Measurements from ENCODE around the gene INPP5A.
A peak's percentile ranks its signal among the peaks of the same experiment; 100 is the strongest.
"Not testable (repeated sequence)": the region's sequence is repeated elsewhere in the genome, so short reads cannot be mapped to it uniquely, and the experiment has no call there.

INPP5A gene

DNA sequence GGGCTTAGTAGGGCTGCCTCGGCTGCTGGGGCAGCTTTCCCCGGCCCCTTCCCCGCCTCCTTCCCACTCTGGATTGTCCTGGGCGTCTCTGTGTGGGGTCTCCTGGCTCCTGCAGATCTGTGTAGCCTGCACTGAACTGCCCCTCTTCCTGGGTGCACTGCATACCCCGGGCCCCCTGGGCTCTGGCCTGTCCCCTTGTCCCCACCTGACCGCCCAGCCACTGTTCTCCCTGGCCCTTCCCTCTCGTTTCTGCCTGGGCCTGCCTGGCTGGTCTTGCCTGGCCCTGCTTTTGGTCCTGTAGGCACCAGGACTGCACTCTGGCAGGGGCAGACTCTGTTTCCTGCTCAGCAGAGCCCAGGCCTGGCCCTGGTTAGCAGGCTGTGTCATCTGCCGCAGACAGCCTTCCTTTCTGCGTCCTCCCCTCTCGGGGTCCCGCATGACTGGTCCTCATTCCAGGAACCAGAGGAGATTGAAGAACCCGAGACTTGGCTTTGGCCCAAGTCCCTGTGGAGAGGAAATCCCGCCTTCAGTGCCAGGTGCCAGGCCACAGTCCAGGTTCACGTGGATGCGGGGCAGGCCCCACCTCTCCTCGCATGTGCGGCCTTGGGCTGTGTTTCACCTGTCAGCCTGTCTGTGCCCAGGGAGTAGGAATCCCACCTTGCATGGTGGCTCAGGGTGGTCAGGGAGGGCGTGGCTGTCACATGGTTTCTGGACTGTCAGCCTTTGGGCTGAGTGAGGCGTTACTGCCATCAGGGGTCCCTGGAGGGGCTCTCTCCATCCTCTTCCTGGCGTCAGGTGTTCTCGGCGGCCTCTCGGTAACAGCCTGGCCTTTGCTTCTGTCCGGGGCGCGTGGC lies 9.2 kb downstream of the INPP5A start:
- no peak for DNase-seq

DNA sequence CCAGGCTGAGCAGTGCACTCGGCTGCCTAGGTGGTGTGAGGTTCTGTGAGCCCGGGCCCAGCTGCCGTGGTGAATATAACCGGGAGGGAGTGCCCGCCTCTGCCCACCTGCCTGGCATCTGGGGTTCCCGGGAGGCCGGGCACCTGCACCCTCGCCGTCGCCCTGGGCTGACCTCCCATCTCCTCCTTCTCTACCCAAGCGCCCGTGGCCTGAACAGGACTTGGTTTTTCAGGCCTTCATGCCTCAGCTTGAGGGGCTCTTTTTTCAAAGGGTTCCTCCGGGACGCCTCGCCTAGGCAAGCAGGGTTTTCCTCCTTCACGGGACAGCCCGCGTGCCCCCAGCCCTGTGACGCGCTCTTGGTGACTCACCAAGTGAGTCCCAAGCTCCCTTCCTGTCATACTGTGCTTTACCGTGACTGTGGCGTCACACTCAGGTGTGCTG lies 9.9 kb downstream of the INPP5A start:
- DNase-seq: peak in 7 of 56 donors; percentile 29 to 53 (median 37)

DNA sequence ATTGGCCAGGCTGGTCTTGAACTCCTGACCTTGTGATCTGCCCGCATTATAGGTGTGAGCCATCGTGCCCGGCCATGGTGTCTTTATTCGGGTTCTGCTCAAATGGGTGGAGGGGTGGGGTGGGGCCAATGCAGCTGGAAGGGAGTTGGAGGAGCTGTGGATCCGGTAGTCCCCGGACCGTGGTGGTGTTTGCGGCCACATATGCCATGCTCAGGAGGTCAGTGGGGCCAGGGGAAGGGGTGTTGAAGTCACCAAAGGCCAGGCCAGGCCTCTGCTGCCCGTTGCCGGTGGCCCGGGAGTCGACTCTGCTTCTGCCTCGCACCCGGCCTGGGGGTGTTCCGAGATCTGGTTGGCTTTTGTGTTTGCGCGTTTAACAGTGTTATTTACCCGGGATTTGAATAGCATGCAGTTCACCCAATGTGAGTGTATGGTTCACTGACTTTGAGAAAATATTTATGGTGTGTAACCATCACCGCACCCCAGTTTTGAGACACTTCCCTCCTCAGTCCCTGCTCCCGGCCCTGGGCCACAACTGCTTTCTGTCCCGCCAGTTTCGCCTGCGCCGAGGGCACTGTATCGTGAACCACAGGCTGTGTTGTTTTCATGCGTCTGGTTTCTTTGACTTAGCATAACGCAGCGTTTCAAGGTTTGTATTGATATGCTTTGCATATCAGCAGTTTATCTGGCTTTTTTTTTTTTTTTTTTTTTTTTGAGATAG lies 10.7 kb downstream of the INPP5A start:
- DNase-seq: no peak

DNA sequence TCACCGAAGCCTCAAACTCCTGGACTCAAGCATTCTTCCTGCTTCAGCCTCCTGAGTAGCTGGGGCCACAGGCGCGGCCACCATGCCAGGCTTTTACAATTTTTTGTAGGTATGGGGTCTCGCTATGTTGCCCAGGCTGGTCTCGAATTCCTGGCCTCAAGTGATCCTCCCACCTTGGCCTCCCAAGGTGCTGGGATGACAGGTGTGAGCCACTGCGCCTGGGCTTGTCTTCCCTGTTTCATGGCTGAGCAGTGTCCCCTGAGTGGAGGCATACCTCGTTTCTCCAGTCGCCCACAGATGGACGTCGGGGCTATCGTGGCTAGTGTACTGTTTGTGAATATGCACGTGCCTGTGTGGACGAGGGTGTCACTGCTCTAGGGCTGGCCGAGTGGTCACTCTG lies 11.3 kb downstream of the INPP5A start:
- no peak for DNase-seq

DNA sequence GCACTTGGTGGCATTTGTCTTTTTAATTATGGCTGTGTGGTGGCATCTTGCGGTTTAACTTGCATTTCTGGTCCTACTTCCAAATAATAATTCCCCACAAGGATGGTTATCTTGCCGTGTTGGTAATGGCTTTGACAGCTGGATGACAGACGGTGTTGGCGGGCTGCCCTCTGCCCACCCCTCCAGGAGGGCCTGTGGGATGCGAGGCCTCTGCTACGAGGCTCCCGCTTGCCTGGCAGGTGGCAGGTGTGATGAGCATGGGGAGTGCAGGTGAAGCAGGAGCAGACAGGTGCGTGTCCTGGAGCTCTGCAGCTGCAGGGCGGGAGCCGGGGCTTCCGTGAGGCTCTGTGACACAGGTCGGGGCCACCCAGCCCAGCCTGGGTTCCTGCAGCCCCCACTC lies 11.8 kb downstream of the INPP5A start:
- DNase-seq: no peak

DNA sequence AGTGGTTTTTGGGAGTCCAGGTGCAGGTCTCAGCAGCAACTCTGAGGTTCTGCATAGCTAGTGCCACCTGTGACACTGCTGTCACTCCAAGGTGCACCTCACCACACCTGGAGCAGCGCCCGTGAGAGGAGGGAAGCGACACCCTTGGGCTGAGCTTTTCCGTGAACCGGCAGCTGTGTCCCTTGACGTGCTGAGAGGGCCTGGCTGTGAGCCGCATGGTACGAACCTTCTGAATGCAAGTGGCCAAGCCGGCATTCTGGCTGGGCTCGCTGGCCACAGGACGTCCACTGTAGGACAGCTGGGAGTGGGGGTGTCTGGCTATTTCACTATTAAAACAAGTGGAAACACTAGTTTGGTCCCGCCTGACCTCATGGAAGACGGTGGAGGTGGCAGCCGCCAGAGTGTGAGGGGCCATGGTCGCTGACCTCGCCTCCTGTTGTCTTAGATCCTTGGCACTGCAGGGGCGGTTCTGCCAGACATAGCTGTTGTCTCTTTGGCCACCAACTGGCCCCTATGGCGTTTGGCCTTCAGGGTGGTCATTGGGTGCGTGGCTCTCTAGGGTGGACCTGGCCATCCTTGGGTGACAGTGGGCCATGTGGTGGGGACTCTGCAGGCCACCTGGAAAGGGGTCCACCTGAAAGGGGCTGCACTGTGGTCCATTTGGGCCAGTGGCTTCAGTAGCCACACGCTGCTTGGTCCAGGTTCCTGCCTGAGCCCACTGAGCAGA lies 12.9 kb downstream of the INPP5A start:
- no peak for DNase-seq

DNA sequence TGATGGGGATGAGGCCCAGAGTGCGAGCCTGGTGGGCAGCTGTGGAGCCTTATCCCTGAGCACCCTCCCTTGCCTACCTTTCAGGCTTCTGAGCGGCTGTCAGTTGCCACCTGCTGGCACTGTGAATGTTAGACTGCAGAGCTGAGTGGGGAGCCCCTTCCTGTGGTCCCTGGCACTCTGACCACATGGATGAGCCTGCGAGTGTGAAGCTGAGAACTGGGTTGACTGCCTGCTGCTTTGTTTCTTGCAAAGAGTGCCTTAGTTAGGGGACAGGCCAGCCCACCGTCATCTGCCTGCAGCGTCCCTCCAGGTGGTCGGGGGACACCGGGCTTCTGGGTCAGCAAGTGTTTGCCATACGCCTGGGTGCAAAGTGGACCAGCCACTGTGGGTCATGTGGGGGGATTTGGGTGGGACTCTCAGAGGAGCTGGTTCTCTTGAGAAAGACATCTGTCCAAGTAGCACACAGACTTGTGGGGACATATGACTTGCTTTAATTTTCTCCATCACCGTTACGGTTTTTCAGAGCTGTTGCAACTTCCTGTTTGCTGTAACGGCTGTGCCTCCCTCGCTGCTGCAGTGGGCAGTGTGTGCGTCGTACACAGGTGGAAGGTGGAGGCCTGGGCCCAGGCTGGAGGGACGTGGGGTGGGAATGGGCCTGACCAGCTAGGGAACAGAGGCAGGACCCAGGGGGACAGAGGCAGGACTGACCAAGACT lies 13.7 kb downstream of the INPP5A start:
- no peak for DNase-seq

DNA sequence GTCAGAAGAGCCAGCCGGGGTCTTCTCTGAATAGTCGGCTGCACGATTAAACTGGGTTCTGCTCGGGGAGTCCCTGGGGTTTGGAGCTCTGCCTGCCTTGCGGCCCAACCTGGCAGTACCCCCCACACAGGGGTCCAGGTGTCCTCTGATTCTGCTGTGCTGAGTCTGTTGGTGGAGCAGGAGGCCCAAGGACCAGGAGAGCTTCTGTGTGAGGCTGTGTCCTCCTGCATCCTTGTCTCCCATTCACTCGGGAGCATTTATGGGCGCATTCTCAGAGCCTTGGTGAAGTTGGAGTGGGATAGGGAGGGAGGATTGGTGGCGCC lies 14.2 kb downstream of the INPP5A start:
- DNase-seq: no peak

DNA sequence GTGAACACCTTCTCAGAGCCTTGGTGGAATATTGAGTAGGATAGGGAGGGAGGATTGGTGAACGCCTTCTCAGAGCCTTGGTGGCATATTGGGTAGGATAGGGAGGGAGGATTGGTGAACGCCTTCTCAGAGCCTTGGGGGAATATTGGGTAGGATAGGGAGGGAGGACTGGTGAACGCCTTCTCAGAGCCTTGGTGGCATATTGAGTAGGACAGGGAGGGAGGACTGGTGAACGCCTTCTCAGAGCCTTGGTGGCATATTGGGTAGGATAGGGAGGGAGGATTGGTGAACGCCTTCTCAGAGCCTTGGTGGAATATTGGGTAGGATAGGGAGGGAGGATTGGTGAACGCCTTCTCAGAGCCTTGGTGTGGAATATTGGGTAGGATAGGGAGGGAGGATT lies 15.0 kb downstream of the INPP5A start:
- DNase-seq: not testable (repeated sequence)

DNA sequence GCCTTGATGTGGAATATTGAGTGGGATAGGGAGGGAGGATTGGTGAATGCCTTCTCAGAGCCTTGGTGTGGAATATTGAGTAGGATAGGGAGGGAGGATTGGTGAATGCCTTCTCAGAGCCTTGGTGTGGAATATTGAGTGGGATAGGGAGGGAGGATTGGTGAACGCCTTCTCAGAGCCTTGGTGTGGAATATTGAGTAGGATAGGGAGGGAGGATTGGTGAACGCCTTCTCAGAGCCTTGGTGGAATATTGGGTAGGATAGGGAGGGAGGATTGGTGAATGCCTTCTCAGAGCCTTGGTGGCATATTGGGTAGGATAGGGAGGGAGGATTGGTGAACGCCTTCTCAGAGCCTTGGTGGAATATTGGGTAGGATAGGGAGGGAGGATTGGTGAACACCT lies 16.0 kb downstream of the INPP5A start:
- not testable (repeated sequence) for DNase-seq

DNA sequence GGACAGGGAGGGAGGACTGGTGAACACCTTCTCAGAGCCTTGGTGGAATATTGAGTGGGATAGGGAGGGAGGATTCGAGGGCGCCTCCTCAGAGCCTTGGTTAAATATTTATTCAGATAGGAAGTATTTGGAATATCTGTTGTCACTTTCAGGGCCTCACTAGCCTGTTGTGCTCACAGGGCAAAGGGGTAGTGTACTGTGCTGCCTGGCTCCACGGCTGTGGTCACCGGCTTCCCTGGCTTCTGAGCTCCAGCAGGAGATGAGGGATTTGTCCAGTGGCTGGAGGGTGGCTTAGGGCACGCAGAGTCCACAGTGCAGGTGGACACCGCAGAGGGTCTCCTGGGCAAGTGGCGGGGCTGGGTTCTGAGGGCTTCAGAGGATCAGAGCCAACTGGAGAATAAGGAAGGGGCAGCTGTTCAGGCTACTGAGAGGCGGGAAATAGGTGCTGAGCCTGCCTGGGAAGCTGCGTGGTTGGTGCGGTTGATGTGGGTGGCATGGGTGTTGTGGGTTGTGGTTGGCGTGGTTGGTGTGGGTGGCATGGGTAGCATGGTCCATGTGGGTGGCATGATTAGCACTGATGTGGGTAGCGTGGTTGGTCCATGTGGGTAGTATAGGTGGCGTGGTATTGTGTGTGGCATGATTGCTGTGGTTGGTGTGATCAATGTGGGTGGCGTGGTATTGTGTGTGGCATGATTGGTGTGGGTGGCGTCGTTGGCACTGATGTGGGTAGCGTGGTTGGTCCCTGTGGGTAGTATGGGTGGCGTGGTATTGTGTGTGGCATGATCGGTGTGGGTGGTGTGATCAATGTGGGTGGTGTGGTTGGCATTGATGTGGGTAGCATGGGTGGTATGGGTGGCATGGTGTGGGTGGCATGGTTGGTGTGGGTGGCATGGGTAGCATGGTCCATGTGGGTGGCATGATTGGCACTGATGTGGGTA lies 16.7 kb downstream of the INPP5A start:
- no peak for DNase-seq

DNA sequence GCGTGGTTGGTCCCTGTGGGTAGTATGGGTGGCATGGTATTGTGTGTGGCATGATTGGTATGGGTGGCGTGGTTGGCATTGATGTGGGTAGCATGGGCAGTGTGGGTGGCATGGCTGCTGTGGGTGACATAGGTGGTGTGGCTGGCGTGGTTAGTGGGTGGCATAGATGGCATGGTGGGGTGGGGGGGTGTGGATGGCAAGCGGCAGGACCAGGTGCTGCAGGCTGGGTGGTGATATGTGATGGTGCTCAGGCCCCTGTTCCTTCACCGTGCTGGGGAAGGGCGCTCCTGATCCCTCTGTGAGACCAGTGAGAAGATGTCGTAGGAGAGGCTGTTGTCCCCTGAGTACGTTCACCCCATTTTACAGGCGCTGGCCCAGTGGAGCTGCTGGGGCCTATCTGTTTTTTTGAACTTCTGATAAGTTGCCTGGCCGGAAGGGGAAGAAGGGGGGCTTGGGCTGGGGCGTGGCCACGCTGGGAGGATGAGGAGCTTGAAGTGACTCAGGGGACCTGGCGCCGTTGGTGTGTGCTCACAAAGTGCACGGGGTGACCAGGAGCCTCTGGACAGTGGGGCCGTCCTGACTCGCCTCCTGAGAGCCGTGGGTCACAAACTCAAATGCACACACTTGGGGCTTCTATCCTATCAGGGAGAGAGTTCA lies 17.5 kb downstream of the INPP5A start:
- no peak for DNase-seq

DNA sequence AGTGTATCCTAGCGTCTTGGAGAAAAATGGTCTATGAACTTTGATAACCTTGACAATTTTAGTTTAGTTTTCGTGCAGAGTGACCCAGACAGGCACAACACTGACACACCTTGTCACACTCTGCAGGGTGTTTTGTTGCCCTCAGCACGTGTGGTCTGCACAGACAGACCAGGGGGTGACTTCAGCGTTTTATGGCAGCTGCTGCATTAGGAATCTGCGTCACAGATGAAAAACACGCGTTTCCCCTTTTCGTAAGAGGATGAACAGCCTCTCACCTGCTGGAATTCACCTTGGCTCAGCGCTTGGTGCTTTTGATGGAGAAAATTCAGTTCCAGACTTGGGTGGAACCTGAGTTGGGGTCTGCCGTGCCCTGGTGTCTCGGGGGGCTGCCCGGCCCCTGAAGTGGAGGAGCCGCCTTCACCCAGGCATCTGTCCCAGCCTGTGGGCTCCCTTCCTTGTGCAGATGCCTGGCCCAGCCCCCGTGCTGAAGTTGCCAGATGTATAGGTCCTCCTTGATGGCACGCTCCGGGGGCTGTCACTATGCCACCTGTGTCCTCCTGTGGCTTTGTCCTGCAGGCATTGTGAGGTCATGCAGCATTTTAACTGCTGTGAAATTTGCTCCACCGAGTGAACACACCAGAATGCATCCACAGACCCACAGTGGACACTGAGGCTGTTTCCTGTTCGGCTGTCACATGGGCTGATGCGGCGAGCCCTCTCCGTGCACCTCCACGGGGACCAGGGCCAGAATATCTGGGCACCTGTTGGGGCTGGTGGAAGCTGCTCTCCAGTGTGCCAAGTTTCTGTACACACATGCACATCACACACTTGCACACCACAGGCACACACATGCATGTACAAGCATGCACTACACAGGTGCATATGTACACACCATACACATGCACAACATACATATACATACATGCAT lies 18.3 kb downstream of the INPP5A start:
- no peak for DNase-seq

DNA sequence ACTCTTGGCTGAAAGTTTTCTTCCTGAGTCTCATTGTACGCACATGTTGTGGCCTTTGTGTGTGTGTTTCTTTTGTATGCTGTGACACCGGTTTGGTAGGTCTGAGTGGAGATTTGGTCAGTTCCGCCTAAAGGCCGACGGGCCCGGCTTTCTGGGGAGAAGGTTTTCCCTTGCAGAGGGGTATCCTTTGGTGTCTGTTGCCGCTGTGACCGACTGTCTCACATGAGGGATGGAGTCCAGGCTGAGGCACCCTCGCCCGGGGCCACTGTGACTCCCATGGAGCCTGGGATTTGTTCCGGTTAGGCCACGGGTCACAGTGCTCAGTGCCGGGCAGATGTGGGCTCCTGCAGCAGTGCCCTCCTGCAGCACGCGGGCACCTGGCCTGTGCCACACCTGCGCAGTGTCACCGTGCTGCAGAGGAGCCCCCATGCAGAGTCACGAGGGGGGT lies 19.4 kb downstream of the INPP5A start:
- DNase-seq: no peak

DNA sequence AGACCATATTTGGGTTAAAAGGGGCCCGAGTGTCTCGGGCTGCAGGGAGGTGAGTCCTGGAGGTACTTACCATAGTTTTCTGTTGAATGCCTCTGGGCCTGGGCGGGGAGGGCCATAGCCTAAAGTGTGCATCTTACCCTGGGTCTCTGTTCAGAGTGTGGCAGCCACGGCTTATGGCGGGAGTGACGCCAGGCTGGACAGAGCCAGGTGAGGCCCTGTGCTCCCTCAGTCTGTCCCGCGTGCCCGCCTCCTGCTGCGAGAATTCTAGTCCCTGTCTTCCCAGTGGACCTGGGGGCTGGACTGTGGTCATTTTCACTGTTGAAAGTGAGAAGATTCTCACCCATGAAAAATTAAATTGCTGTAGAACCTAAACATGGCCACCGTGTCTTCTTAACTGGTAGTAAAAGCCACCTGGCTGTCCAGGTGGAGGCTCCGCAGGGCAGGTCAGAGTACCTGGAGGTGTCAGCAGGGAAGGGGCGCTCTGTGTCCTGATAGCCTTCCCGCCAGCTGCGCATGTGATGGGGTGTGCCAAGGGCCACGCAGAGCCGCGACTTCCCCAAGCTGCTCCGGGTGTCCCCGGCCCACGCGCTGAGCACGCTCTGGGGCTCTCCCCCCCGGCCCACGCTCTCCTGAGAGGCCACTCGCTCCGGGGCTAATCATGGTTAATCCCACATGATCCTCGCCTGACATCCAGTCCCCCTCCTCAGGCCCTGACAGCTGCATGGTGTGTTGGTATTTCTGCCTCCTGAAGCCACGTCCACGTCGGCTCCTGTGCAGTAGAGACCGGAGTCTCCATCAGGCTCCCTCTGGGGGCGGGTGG lies 20.3 kb downstream of the INPP5A start:
- DNase-seq: no peak

DNA sequence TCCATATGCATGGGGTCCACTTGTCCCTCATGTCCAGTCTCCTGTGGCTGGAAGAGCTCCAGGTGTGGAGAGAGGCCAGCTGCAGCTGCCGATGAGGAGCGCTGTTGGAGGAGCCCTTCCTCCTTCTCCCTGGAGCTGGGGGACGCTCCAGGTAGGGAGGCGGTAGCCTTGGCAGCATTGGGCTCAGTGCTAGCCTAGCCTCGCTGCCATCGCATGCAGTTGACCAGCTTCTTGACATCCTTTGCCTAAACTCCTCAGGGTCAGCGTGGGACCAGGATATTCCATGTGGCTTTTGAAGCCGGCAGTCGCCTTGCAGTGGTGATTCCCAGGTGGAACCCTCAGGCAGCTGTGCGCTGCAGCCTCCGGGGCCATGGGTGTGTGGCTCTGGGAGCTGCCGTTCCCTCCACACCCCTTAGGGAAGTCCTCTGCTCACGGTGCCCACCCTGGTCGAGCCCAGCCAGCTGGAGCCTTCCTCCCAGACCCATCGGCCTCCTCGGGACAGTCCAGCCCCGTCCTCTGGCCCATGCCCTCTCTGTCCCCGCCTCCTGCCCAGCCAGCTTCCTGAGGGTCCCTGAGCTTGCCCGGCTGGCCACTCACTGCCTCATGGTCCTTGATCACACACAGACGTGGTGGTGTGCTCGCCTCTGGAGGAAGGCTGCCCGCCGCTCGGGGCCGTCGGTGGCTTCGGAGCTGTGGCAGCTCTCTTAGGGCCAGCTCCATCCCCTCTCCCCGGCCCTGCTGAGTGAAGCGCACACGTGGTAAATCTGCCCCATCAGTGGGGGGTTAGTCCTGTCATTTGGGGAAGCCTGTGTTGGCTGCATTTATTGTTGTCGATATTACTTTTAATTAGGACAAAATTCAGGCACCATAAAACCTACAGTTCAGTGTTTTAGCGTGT lies 21.2 kb downstream of the INPP5A start:
- DNase-seq: no peak

DNA sequence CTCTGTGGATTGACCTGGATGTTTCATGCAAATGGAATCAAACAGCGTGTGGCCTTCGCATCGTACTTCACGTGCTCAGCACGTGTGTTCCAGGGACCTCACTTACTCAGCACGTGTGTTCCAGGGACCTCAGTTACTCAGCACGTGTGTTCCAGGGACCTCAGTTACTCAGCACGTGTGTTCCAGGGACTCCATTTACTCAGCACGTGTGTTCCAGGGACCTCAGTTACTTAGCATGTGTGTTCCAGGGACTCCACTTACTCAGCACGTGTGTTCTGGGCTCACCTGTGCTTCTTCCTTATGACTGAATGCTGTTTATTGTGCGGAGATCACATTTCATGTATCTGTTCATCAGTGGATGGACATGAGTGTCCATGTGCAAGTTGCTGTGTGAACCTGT lies 22.0 kb downstream of the INPP5A start:
- no peak for DNase-seq

All from nucleus accumbens (tissue), 56 donors.